Spleen (tissue), 11 donors: ENCODE results near the gene RNF126. TPM values are rescaled to one million over a fixed set of nuclear protein-coding genes. Genes with fewer than 3 reads are reported as not detected.

ENCODE experiments used
- DNase-seq: peaks from one replicate; pipeline ENCODE4 v3.0.0-alpha.2; 2020
- H3K27ac ChIP-seq, 8 donors: fragments of 200-600 bp; sonication (generic) in 7 of 8; 1 replicate in 4 of 8; 2 replicates in 4 of 8; pipeline versions ENCODE4 v1.5.0 to v1.8.0; 2016 to 2021; ENCODE audit warnings: inconsistent platforms in 4 of 8, mild to moderate bottlenecking in 4 of 8, moderate library complexity in 1 of 8
- H3K27me3 ChIP-seq, 7 donors: fragments of 200-600 bp; sonication (generic) in 6 of 7; replicated peaks in 1 of 7; 1 replicate in 4 of 7; 2 replicates in 3 of 7; pipeline versions ENCODE4 v1.5.0 to v1.8.0; 2016 to 2021; ENCODE audit warnings: inconsistent platforms in 3 of 7, mild to moderate bottlenecking in 1 of 7
- H3K36me3 ChIP-seq, 6 donors: fragments of 200-600 bp; sonication (generic) in 5 of 6; 1 replicate in 4 of 6; 2 replicates in 2 of 6; pipeline versions ENCODE4 v1.5.0 to v1.8.0; 2016 to 2021; ENCODE audit warnings: inconsistent platforms in 2 of 6
- H3K4me1 ChIP-seq, 6 donors: fragments of 200-600 bp; sonication (generic) in 5 of 6; 1 replicate in 3 of 6; 2 replicates in 3 of 6; pipeline versions ENCODE4 v1.5.0 to v1.8.0; 2016 to 2021; ENCODE audit warnings: inconsistent platforms in 3 of 6
- H3K4me3 ChIP-seq, 8 donors: fragments of 200-600 bp; sonication (generic) in 7 of 8; 1 replicate in 4 of 8; 2 replicates in 4 of 8; pipeline versions ENCODE4 v1.5.0 to v1.8.0; 2016 to 2021; ENCODE audit warnings: inconsistent platforms in 4 of 8, mild to moderate bottlenecking in 4 of 8, moderate library complexity in 2 of 8
- H3K9me3 ChIP-seq, 8 donors: fragments of 200-600 bp; sonication (generic) in 7 of 8; 1 replicate in 4 of 8; 2 replicates in 4 of 8; pipeline versions ENCODE4 v1.5.0 to v1.8.0; 2016 to 2021; ENCODE audit warnings: inconsistent platforms in 4 of 8
- CTCF ChIP-seq, 11 experiments: fragments of 200-600 bp in 7 of 11; fragments of 450-650 bp in 4 of 11; sonication (generic) in 4 of 11; IDR thresholded peaks in 8 of 11; conservative IDR thresholded peaks in 3 of 11; 1 replicate in 7 of 11; 2 replicates in 4 of 11; pipeline versions ENCODE4 v1.4.0 to v1.8.0; 2016 to 2021; ENCODE audit warnings: antibody characterized with exemption in 11 of 11, inconsistent platforms in 4 of 11, mild to moderate bottlenecking in 1 of 11
- POLR2A ChIP-seq, 3 donors: fragments of 450-650 bp; IDR thresholded peaks; one replicate each; pipeline ENCODE4 v1.5.1; 2017; ENCODE audit warnings: antibody characterized with exemption in 3 of 3, mild to moderate bottlenecking in 1 of 3
- POLR2AphosphoS5 ChIP-seq, 3 donors: sonication (generic); formaldehyde crosslinking; IDR thresholded peaks; one replicate each; pipeline ENCODE4 v1.5.1; 2017; ENCODE audit warnings: antibody characterized with exemption in 3 of 3
- WGBS, 5 donors: extraction: QIAGEN DNeasy Blood & Tissue Kit in 3 of 5; methylation state at CpG; one replicate each; pipeline versions ENCODE4 v1.1.5 to v1.1.7; 2013 to 2018; 5-methylcytosine and 5-hydroxymethylcytosine counted together
- intact Hi-C: fragments of 100-400 bp; cut with DNase I; formaldehyde crosslinking; loops from one replicate; pipeline ENCODE4 v1.15.0; 2023; ENCODE audit warnings: low total_unique reads
- polyA plus RNA-seq, 3 donors: library from polyadenylated mRNA; stranded (reverse); fragments of 200-250 nt; gene quantifications; one replicate each; pipeline ENCODE4 v1.2.1, GENCODE V29; 2013
- total RNA-seq, 7 donors: library from RNA; depleted of rRNA in 3 of 7; stranded (reverse); fragments of >200 nt in 3 of 7; fragmentation: NEBNext Ultra II Directional in 4 of 7; extraction: Animal tissue kit (Norgen Biotek cat#: 25700) in 4 of 7; gene quantifications; one replicate each; pipeline versions ENCODE4 v1.1.0 to v1.2.1, GENCODE V29; 2016 to 2021
- donor health status: healthy with polysubstance abuse.
- donor health status: DM: no; HTN: no; CAD: no; lungs with moderate emphysema.
- donor health status: DM: no; HTN: no; CAD: no.
- donor health status: Bipolar disorder and iron deficiency.
- donor health status: healthy.
- donor health status: DM: no; HTN: no; CAD: no.
- donor health status: DM: yes; HTN: yes; CAD: no.

The RNF126 gene
- total and polyA plus RNA-seq, 10 donors = 38.1 to 95.1 (median 54.8) TPM

GRCh38 chr19:680287-681028 lies 17.4 kb upstream of the RNF126 start:
- no peaks in the 10 kb centered on the region for H3K9me3 ChIP-seq
- H3K4me1 ChIP-seq = peaks cover 5 to 56% (median 43%) of the 10 kb centered on the region in 6 donors
- H3K4me3 ChIP-seq = peak overlapping the region; percentile 50 to 98 (median 69)
- H3K27me3 ChIP-seq = peaks cover 0 to 27% (median 17%) of the 10 kb centered on the region in 7 donors
- peak overlapping the region; percentile 81 to 95 (median 90) for H3K27ac ChIP-seq
- peak; percentile 100 for DNase-seq
- TF ChIP-seq POLR2AphosphoS5 (IDR thresholded peaks at IDR 0.05) = peak; percentile 85 to 92 (median 89)
- TF ChIP-seq POLR2A (IDR thresholded peaks at IDR 0.05) = peak in 1 of 3 donors; percentile 25
- peak in 9 of 11 experiments; percentile 21 to 78 (median 60) for TF ChIP-seq CTCF (IDR thresholded peaks at IDR 0.05 in 8 of 11, conservative IDR thresholded peaks at IDR 0.05 in 3 of 11)
- 0 to 1% (median 0%) methylated on average over 12 to 70 of the region's 70 CpGs for WGBS, 5 donors
- intact Hi-C loops = no loop called here
- H3K36me3 ChIP-seq = no peaks in the 10 kb centered on the region

GRCh38 chr19:679418-680286 lies 16.6 kb upstream of the RNF126 start:
- WGBS, 5 donors = 4 to 50% (median 8%) methylated on average over 2 to 69 of the region's 69 CpGs
- peaks cover 5 to 64% (median 47%) of the 10 kb centered on the region in 6 donors for H3K4me1 ChIP-seq

GRCh38 chr19:678791-679388 lies 15.9 kb upstream of the RNF126 start:
- intact Hi-C loops = no loop called here
- Histone ChIP-seq H3K4me1 (peaks cover 5 to 71% (median 50%) of the 10 kb centered on the region in 6 donors), H3K36me3 (no peaks in the 10 kb centered on the region), H3K4me3 (peak overlapping the region in 4 of 8 donors; percentile 73 to 98 (median 83)), H3K27me3 (peaks cover 0 to 43% (median 26%) of the 10 kb centered on the region in 7 donors), H3K9me3 (no peaks in the 10 kb centered on the region), H3K27ac (peak overlapping the region in 3 of 8 donors; percentile 93 to 95 (median 93))
- WGBS, 5 donors = 93 to 99% (median 95%) methylated on average over 6 to 16 of the region's 16 CpGs
- TF ChIP-seq POLR2A (IDR thresholded peaks at IDR 0.05) (no peak), CTCF (IDR thresholded peaks at IDR 0.05 in 8 of 11, conservative IDR thresholded peaks at IDR 0.05 in 3 of 11) (no peak), POLR2AphosphoS5 (IDR thresholded peaks at IDR 0.05) (no peak)
- no peak for DNase-seq

More at GRCh38 chr19:679418-680286, 16.6 kb upstream of the RNF126 start:
- TF ChIP-seq POLR2AphosphoS5 (IDR thresholded peaks at IDR 0.05) = peak in 2 of 3 donors; percentile 4 to 25
- TF ChIP-seq CTCF (IDR thresholded peaks at IDR 0.05 in 8 of 11, conservative IDR thresholded peaks at IDR 0.05 in 3 of 11) = no peak
- H3K36me3 ChIP-seq = no peaks in the 10 kb centered on the region
- H3K9me3 ChIP-seq = no peaks in the 10 kb centered on the region
- intact Hi-C loops = no loop called here
- H3K27me3 ChIP-seq = peaks cover 0 to 35% (median 21%) of the 10 kb centered on the region in 7 donors
- peak overlapping the region; percentile 50 to 98 (median 69) for H3K4me3 ChIP-seq
- DNase-seq = peak; percentile 90
- H3K27ac ChIP-seq = peak overlapping the region; percentile 81 to 95 (median 90)
